GM12872 (cell line): ENCODE data around the gene SMIM13.

ENCODE experiments used
- TF ChIP-seq, protein P1 (sequence below): IDR thresholded peaks from 3 replicates; pipeline ENCODE4 v1.5.1; 2011; ENCODE audit warnings: low read depth, mild to moderate bottlenecking, low read length, moderate library complexity; ENCODE audit not compliant: insufficient read depth

SMIM13 gene

DNA sequence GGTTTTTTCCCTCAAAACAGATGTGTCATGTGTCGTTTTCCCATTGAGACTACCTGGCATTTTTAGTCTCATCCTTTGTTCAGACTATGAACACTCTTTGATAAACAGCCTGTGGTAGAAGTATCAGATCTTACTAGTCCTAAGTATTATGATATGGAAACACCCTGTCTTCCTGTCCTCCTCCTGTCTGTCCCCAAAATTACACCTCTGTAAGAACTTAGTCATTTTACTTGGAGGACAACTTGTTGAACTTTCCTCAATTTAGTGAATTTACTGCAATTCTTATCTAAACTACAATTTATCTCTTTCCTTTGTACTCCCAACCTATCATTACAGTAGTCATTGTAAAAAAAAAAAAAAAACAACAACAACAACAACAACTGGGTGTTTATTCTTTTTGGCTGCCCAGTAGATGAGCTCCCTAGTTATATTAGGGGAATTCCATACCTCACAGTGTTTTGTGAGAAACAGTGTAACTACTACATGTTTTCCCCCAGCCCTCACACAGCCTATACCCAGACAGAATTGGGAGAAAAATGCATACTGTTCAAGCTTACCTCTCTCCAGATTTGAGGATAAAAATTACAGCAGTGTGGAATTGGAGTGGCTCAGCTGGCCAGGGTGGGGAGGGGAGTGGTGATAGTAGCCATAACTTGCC, 36.4 kb downstream of the SMIM13 start:
- TF ChIP-seq, protein P1, sequence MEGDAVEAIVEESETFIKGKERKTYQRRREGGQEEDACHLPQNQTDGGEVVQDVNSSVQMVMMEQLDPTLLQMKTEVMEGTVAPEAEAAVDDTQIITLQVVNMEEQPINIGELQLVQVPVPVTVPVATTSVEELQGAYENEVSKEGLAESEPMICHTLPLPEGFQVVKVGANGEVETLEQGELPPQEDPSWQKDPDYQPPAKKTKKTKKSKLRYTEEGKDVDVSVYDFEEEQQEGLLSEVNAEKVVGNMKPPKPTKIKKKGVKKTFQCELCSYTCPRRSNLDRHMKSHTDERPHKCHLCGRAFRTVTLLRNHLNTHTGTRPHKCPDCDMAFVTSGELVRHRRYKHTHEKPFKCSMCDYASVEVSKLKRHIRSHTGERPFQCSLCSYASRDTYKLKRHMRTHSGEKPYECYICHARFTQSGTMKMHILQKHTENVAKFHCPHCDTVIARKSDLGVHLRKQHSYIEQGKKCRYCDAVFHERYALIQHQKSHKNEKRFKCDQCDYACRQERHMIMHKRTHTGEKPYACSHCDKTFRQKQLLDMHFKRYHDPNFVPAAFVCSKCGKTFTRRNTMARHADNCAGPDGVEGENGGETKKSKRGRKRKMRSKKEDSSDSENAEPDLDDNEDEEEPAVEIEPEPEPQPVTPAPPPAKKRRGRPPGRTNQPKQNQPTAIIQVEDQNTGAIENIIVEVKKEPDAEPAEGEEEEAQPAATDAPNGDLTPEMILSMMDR = no peak

- TF ChIP-seq, protein P1 = no peak
Measured at GRCh38 chr6:11130605-11131004, 37.0 kb downstream of the SMIM13 start.

- TF ChIP-seq, protein P1 = no peak
Measured at GRCh38 chr6:11132194-11132888, 38.7 kb downstream of the SMIM13 start.

DNA sequence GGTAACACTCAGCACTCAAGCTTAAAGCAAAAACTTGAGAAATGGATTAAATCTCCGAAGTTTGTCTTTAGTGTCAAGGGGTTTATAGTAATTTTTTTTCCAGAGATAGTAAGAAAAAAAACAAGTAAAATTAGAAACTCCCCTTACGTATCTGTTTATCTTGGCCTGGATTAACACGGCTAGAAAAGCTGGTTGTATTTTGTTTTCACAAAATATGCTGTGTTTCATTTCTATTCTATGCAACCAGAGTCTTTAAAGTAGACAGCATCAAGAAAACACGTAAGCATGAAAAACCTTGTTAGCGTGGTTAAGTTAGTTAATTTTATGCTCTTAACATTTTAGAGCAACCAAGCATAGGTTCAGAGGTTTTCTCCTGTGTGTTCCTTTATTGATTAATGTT, 39.6 kb downstream of the SMIM13 start:
- TF ChIP-seq, protein P1 = no peak

- TF ChIP-seq, protein P1 = no peak
Measured at GRCh38 chr6:11136809-11137208, 43.2 kb downstream of the SMIM13 start.

GRCh38 chr6:11139051-11139960, 45.7 kb downstream of the SMIM13 start:
- TF ChIP-seq, protein P1 = no peak

- TF ChIP-seq, protein P1 = no peak
Measured at GRCh38 chr6:11140056-11140455, 46.4 kb downstream of the SMIM13 start.
